ENCODE data around the gene TXNRD1. TPM values are rescaled to one million over a fixed set of nuclear protein-coding genes. Genes with fewer than 3 reads are reported as not detected.
A peak's percentile ranks its signal among the peaks of the same experiment; 100 is the strongest.

TXNRD1 gene
- total RNA-seq, 4 donors from 2014 or later, result 111 to 140 (median 128) TPM

- Histone ChIP-seq H3K9me3 (peaks cover 0 to 9% (median 0%) of the 10 kb centered on the region in 4 donors), H3K27ac (no peak overlapping the region), H3K36me3 (no peaks in the 10 kb centered on the region), H3K4me1 (no peaks in the 10 kb centered on the region), H3K4me3 (no peak overlapping the region), H3K27me3 (no peaks in the 10 kb centered on the region)
- no peak for DNase-seq (ENCODE audit: low spot score in 2 of 2)
- TF ChIP-seq CTCF (IDR thresholded peaks at IDR 0.05) (no peak), POLR2A (IDR thresholded peaks at IDR 0.05) (no peak), EP300 (IDR thresholded peaks at IDR 0.05) (no peak)
- 83 to 88% methylated on average over 2 of the region's 2 CpGs for WGBS, 2 donors
Observed at GRCh38 chr12:104189915-104190555, 25.5 kb upstream of the TXNRD1 start.

DNA sequence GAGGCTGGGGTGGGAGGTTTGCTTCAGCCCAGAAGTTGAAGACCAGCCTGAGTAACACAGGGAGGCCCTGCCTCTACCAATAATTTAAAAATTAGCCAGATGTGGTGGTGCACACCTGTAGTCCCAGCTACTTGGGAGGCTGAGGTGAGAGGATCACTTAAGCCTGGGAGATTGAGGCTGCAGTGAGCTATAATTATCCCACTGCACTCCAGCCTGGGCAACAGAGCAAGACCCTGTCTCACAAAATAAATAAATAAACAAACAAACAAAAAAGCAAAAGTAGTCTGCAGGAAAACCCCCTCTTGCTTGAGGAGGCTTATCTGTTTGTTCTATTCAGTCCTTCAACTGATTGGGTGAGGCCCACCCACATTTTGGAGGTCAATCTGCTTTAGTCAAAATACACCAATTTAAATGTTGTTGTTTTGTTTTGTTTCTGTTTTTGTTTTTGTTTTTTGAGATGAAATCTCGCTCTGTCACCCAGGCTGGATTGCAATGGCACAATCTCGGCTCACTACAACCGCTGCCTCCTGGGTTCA lies 24.9 kb upstream of the TXNRD1 start:
- no peak overlapping the region for H3K4me3 ChIP-seq
- 92 to 93% methylated on average over 3 of the region's 3 CpGs for WGBS, 2 donors
- TF ChIP-seq CTCF (IDR thresholded peaks at IDR 0.05) (no peak), EP300 (IDR thresholded peaks at IDR 0.05) (no peak), POLR2A (IDR thresholded peaks at IDR 0.05) (no peak)
- DNase-seq (ENCODE audit: low spot score in 2 of 2), result no peak
- H3K4me1 ChIP-seq, result no peaks in the 10 kb centered on the region
- H3K27me3 ChIP-seq, result no peaks in the 10 kb centered on the region
- no peaks in the 10 kb centered on the region for H3K36me3 ChIP-seq
- H3K27ac ChIP-seq, result no peak overlapping the region
- peaks cover 0 to 9% (median 0%) of the 10 kb centered on the region in 4 donors for H3K9me3 ChIP-seq

- TF ChIP-seq CTCF (IDR thresholded peaks at IDR 0.05) (no peak), EP300 (IDR thresholded peaks at IDR 0.05) (peak in 1 of 2 donors; percentile 44), POLR2A (IDR thresholded peaks at IDR 0.05) (no peak)
- DNase-seq (ENCODE audit: low spot score in 2 of 2), result no peak
- Histone ChIP-seq H3K4me3 (no peak overlapping the region), H3K27me3 (no peaks in the 10 kb centered on the region), H3K4me1 (no peaks in the 10 kb centered on the region), H3K36me3 (no peaks in the 10 kb centered on the region), H3K27ac (no peak overlapping the region), H3K9me3 (peaks cover 0 to 10% (median 0%) of the 10 kb centered on the region in 4 donors)
- 63 to 74% methylated on average over 2 of the region's 2 CpGs for WGBS, 2 donors
Observed at GRCh38 chr12:104197264-104197663, 18.3 kb upstream of the TXNRD1 start.

DNA sequence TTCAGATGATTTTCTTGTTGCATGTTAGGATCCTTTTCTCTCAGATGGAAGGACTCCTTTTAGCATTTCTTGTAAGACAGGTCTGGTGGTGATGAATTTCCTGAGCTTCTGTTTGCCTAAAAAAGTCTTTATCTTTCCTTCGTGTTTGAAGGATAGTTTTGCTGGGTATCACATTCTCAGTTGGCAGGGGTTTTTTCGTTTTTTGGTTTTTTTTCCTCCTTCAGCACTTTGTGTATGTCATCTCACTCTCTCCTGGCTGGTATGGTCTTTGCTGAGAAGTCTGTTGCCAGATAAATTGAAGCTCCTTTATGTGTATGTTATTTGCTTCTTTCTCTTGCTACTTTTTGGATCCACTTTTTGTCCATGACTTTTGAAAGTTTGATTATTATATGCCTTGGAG lies 15.6 kb upstream of the TXNRD1 start:
- H3K36me3 ChIP-seq, result no peaks in the 10 kb centered on the region
- 88 to 97% methylated on average over 2 of the region's 2 CpGs for WGBS, 2 donors
- H3K9me3 ChIP-seq, result peaks cover 0 to 10% (median 0%) of the 10 kb centered on the region in 4 donors
- no peaks in the 10 kb centered on the region for H3K27me3 ChIP-seq
- no peak for DNase-seq (ENCODE audit: low spot score in 2 of 2)
- TF ChIP-seq POLR2A (IDR thresholded peaks at IDR 0.05) (no peak), CTCF (IDR thresholded peaks at IDR 0.05) (no peak), EP300 (IDR thresholded peaks at IDR 0.05) (no peak)
- no peaks in the 10 kb centered on the region for H3K4me1 ChIP-seq
- H3K4me3 ChIP-seq, result no peak overlapping the region
- no peak overlapping the region for H3K27ac ChIP-seq

- Histone ChIP-seq H3K27ac (no peak overlapping the region), H3K9me3 (peaks cover 0 to 10% (median 0%) of the 10 kb centered on the region in 4 donors), H3K27me3 (no peaks in the 10 kb centered on the region), H3K36me3 (no peaks in the 10 kb centered on the region), H3K4me3 (no peak overlapping the region), H3K4me1 (no peaks in the 10 kb centered on the region)
- WGBS, 2 donors, result 27 to 32% methylated on average over 3 of the region's 3 CpGs
- TF ChIP-seq POLR2A (IDR thresholded peaks at IDR 0.05) (no peak), EP300 (IDR thresholded peaks at IDR 0.05) (no peak), CTCF (IDR thresholded peaks at IDR 0.05) (peak; percentile 67 to 83 (median 76))
- DNase-seq (ENCODE audit: low spot score in 2 of 2), result peak in 1 of 2 donors; percentile 46
Observed at GRCh38 chr12:104201238-104202001, 14.2 kb upstream of the TXNRD1 start.
